Esophagus muscularis mucosa (tissue), 3 donors: ENCODE data around the gene SPATA20.

Experiments used
- EP300 ChIP-seq: sonication (generic); formaldehyde crosslinking; IDR thresholded peaks from one replicate; pipeline ENCODE4 v1.6.1; 2017; ENCODE audit warnings: antibody characterized with exemption
- TF ChIP-seq, protein P1 (sequence below), 3 experiments: fragments of 200-600 bp in 2 of 3; fragments of 450-650 bp in 1 of 3; sonication (generic) in 2 of 3; IDR thresholded peaks; one replicate each; pipeline ENCODE4 v1.5.1; 2017 to 2019; ENCODE audit warnings: antibody characterized with exemption in 3 of 3, mild to moderate bottlenecking in 2 of 3, moderate library complexity in 1 of 3

DNA sequence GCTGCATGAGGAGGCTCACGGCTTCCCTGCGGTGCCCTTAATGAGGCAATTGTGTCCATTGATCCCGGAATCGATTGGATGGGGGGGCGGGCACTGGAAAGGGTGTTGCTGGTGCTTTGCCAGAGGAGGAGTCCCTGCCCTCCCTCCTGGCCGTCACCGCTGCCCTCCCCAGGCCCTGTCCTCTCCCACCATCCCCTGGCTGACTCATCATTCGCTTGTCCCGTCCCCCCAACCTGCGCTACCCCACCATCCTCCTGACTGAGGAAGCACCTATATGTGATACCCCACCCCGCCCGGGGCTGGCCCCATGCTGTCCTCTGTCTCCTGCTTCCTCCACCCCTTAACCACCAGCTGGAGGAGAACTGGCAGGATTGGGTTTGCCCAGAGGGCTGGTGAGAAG lies 34.3 kb downstream of the SPATA20 start:
- no peak for TF ChIP-seq EP300
- TF ChIP-seq, protein P1, sequence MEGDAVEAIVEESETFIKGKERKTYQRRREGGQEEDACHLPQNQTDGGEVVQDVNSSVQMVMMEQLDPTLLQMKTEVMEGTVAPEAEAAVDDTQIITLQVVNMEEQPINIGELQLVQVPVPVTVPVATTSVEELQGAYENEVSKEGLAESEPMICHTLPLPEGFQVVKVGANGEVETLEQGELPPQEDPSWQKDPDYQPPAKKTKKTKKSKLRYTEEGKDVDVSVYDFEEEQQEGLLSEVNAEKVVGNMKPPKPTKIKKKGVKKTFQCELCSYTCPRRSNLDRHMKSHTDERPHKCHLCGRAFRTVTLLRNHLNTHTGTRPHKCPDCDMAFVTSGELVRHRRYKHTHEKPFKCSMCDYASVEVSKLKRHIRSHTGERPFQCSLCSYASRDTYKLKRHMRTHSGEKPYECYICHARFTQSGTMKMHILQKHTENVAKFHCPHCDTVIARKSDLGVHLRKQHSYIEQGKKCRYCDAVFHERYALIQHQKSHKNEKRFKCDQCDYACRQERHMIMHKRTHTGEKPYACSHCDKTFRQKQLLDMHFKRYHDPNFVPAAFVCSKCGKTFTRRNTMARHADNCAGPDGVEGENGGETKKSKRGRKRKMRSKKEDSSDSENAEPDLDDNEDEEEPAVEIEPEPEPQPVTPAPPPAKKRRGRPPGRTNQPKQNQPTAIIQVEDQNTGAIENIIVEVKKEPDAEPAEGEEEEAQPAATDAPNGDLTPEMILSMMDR (IDR thresholded peaks at IDR 0.05), result no peak
